ENCODE data around the gene HARBI1.

The HARBI1 gene

DNA sequence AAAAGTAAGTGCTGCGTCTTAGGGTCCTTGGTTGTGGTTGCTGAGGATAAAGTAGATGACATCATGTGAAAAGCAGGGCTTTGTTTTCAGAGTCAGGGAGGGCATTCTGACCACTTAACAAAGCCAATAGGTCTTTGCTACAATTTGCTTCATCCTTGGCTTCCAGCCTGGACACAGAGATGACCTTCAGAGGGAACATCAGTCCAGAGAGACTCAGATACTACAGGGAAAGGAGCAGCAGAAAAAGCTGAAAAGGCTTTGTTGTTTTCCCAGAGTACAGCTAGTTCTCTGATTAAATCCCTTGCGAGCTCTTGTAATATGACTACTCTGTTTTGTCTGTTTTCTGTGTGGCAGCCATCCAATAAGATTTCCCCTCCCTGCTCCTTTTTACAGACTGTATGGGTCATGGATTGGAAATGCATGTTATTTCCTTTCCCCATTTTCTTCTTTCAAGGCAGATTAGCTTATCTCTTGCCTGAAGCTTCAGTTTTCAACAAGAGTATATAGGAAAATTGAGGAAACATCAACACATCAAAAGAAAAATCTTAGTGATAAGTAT is 32.2 kb upstream of the HARBI1 start:
- Histone ChIP-seq H3K4me3 (ENCODE audit: low read length) (no peak overlapping the region), H3K9me3 (ENCODE audit: insufficient read depth, low read length) (no peaks in the 10 kb centered on the region), H3K36me3 (replicated peaks; ENCODE audit: low read depth, low read length) (peaks cover 11% of the 10 kb centered on the region), H3K79me2 (ENCODE audit: low read length) (no peaks in the 10 kb centered on the region), H3K9ac (ENCODE audit: low read length) (no peak overlapping the region), H3K4me1 (ENCODE audit: low read length) (no peaks in the 10 kb centered on the region), H2AFZ (ENCODE audit: low read depth, low read length) (no peak overlapping the region), H3K4me2 (ENCODE audit: low read length) (no peak overlapping the region), H4K20me1 (ENCODE audit: insufficient read depth, low read length) (no peaks in the 10 kb centered on the region), H3K27me3 (ENCODE audit: low read depth, low read length) (no peaks in the 10 kb centered on the region), H3K27ac (ENCODE audit: low read length) (no peak overlapping the region)
- TF ChIP-seq EZH2phosphoT487 (IDR thresholded peaks at IDR 0.05; ENCODE audit: low read depth) = no peak
- no peak for TF ChIP-seq CTCF (IDR thresholded peaks at IDR 0.05; ENCODE audit: low read depth, low read length)

DNA sequence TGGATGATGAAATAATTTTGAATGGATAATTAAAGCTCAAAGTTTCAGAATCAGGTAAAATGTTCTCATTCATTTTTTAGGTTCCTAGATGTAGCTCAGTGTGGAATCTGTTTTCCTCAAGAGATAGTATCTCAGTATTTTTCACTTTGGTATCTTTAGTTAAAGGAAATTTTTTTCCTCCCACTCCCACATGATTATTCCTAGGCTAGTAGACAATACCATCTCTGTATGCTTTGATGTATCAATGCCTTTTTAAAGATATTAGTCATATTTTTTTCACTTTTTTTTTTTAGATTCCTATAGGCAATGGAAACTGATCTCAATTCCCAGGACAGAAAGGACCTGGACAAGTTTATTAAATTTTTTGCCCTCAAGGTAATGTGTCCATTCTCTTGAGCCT is 27.0 kb upstream of the HARBI1 start:
- Histone ChIP-seq H3K36me3 (replicated peaks; ENCODE audit: low read depth, low read length) (peaks cover 4% of the 10 kb centered on the region), H3K27me3 (ENCODE audit: low read depth, low read length) (no peaks in the 10 kb centered on the region), H2AFZ (ENCODE audit: low read depth, low read length) (no peak overlapping the region), H3K4me2 (ENCODE audit: low read length) (no peak overlapping the region), H3K4me3 (ENCODE audit: low read length) (no peak overlapping the region), H3K27ac (ENCODE audit: low read length) (no peak overlapping the region), H4K20me1 (ENCODE audit: insufficient read depth, low read length) (no peaks in the 10 kb centered on the region), H3K79me2 (ENCODE audit: low read length) (no peaks in the 10 kb centered on the region), H3K9me3 (ENCODE audit: insufficient read depth, low read length) (no peaks in the 10 kb centered on the region), H3K9ac (ENCODE audit: low read length) (no peak overlapping the region), H3K4me1 (ENCODE audit: low read length) (no peaks in the 10 kb centered on the region)
- TF ChIP-seq CTCF (IDR thresholded peaks at IDR 0.05; ENCODE audit: low read depth, low read length) (no peak), EZH2phosphoT487 (IDR thresholded peaks at IDR 0.05; ENCODE audit: low read depth) (no peak)

DNA sequence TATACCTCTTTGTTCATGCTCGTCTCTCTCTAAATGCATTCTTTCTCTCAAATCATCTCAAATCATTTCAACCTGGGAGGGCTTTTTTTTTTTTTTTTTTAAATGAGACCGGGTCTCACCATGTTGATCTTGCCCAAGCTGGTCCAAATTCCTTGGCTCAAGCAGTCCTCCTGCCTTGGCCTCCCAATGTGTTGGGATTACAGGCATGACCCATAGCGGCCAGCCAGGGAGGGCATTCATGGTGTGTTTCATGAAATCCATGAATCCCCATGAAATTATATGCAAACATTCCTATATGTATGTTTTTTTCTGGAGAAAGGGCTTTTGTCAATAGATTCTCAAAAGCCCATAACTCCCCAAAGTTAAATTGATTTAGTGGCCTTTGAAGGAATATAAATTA is 26.5 kb upstream of the HARBI1 start:
- Histone ChIP-seq H3K36me3 (replicated peaks; ENCODE audit: low read depth, low read length) (peaks cover 4% of the 10 kb centered on the region), H3K4me1 (ENCODE audit: low read length) (no peaks in the 10 kb centered on the region), H3K27me3 (ENCODE audit: low read depth, low read length) (no peaks in the 10 kb centered on the region)

More for the DNA sequence above, 26.5 kb upstream of the HARBI1 start:
- no peak overlapping the region for H3K9ac ChIP-seq (ENCODE audit: low read length)
- no peak overlapping the region for H3K27ac ChIP-seq (ENCODE audit: low read length)
- H4K20me1 ChIP-seq (ENCODE audit: insufficient read depth, low read length) = no peaks in the 10 kb centered on the region
- no peak overlapping the region for H3K4me3 ChIP-seq (ENCODE audit: low read length)
- no peaks in the 10 kb centered on the region for H3K79me2 ChIP-seq (ENCODE audit: low read length)
- no peak overlapping the region for H3K4me2 ChIP-seq (ENCODE audit: low read length)
- no peaks in the 10 kb centered on the region for H3K9me3 ChIP-seq (ENCODE audit: insufficient read depth, low read length)
- TF ChIP-seq CTCF (IDR thresholded peaks at IDR 0.05; ENCODE audit: low read depth, low read length) (no peak), EZH2phosphoT487 (IDR thresholded peaks at IDR 0.05; ENCODE audit: low read depth) (no peak)
- no peak overlapping the region for H2AFZ ChIP-seq (ENCODE audit: low read depth, low read length)
